Prostate gland (tissue), 2 donors: ENCODE measurements around the gene CYTH1. TPM values are rescaled to one million over a fixed set of nuclear protein-coding genes. Genes with fewer than 3 reads are reported as not detected.
"Not testable (repeated sequence)": the region's sequence is repeated elsewhere in the genome, so short reads cannot be mapped to it uniquely, and the experiment has no call there.

ENCODE experiments used
- DNase-seq: peaks from one replicate; pipeline ENCODE4 v3.0.0-alpha.2; 2019; ENCODE audit warnings: low spot score
- H3K27ac ChIP-seq, 2 donors: fragments of 200-600 bp; sonication (generic); 2 replicates each; pipeline ENCODE4 v1.5.1; 2017 to 2019
- H3K27me3 ChIP-seq: fragments of 200-600 bp; sonication (generic); replicated peaks from 2 replicates; pipeline ENCODE4 v1.5.1; 2019; ENCODE audit not compliant: insufficient read depth
- H3K36me3 ChIP-seq, 2 donors: fragments of 200-600 bp; sonication (generic); 1 replicate in 1 of 2; 2 replicates in 1 of 2; pipeline versions ENCODE4 v1.5.1 to v1.8.1; 2017 to 2019
- H3K4me1 ChIP-seq: fragments of 200-600 bp; sonication (generic); replicated peaks from 2 replicates; pipeline ENCODE4 v1.5.1; 2019
- H3K4me3 ChIP-seq, 2 donors: fragments of 200-600 bp; sonication (generic); 2 replicates each; pipeline ENCODE4 v1.5.1; 2017 to 2019
- H3K9me3 ChIP-seq: fragments of 200-600 bp; sonication (generic); 2 replicates; pipeline ENCODE4 v1.5.1; 2017
- POLR2A ChIP-seq: fragments of 450-650 bp; IDR thresholded peaks from one replicate; pipeline ENCODE4 v1.6.1; 2016; ENCODE audit warnings: antibody characterized with exemption, mild to moderate bottlenecking
- POLR2AphosphoS5 ChIP-seq: sonication (generic); formaldehyde crosslinking; IDR thresholded peaks from one replicate; pipeline ENCODE4 v1.6.1; 2017; ENCODE audit warnings: antibody characterized with exemption
- WGBS: methylation state at CpG from one replicate; pipeline ENCODE4 v1.1.5; 2018; 5-methylcytosine and 5-hydroxymethylcytosine counted together
- intact Hi-C: fragments of 100-400 bp; cut with DNase I; formaldehyde crosslinking; loops from one replicate; pipeline ENCODE4 v1.14.2; 2022
- total RNA-seq, 2 donors: library from RNA; depleted of rRNA; stranded (reverse); fragments of >200 nt; gene quantifications; one replicate each; pipeline ENCODE4 v1.1.0, GENCODE V29; 2016
- TF ChIP-seq, protein P1 (sequence below), 4 experiments: fragments of 200-600 bp in 2 of 4; fragments of 450-650 bp in 2 of 4; sonication (generic) in 2 of 4; IDR thresholded peaks; 1 replicate in 3 of 4; 2 replicates in 1 of 4; pipeline ENCODE4 v1.5.1; 2016 to 2019; ENCODE audit warnings: antibody characterized with exemption in 4 of 4, mild to moderate bottlenecking in 2 of 4, moderate library complexity in 2 of 4

Gene CYTH1
- total RNA-seq, 2 donors from 2014 or later, result 65.2 to 73.9 TPM

DNA sequence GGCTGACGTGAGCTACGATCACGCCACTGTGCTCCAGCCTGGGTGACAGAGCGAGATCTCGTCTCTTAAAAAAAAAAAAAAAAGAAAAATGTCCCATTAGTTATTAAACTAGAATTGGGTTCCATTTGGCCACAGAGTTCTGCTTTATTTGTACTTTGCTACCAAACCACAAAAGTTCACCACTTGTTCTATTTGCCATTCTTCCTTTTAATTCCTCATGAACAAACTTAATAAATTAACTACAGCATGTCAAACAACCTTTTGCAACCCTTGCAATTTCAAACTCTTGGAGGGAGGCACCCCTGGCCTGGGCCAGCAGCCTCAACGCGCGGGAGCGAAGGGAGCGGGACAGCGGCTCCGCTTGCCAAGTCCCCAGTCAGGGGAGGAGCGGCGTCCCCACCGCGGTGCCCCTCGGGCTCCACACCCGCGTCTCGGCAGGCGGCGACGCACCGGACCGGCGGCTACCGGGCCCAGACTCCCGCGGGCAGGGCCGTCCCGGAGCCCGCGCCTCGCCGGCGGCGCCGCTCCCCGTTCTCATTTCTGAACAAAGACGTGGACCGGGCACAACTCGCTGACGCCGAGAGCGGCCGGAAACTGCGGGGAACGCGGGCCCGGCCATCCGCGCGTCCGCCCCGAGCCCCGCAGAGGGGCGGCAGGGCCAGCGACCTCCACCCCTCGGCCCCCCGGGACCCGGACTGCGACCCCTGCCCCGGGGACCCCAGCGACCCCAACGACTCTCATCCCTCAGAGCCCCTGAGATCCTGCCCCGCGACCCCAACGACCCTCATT, 775 bp downstream of the CYTH1 start:
- H3K4me3 ChIP-seq, result peak overlapping the region; percentile 97 to 99
- WGBS, result 2% methylated on average over 40 of the region's 68 CpGs
- H3K9me3 ChIP-seq, result no peaks in the 10 kb centered on the region
- intact Hi-C loops, result no loop called here
- H3K36me3 ChIP-seq, result no peaks in the 10 kb centered on the region
- no peak for DNase-seq
- peak overlapping the region; percentile 93 to 97 for H3K27ac ChIP-seq
- H3K27me3 ChIP-seq, result no peaks in the 10 kb centered on the region
- TF ChIP-seq POLR2AphosphoS5 (peak; percentile 70), POLR2A (peak; percentile 29)
- TF ChIP-seq, protein P1, sequence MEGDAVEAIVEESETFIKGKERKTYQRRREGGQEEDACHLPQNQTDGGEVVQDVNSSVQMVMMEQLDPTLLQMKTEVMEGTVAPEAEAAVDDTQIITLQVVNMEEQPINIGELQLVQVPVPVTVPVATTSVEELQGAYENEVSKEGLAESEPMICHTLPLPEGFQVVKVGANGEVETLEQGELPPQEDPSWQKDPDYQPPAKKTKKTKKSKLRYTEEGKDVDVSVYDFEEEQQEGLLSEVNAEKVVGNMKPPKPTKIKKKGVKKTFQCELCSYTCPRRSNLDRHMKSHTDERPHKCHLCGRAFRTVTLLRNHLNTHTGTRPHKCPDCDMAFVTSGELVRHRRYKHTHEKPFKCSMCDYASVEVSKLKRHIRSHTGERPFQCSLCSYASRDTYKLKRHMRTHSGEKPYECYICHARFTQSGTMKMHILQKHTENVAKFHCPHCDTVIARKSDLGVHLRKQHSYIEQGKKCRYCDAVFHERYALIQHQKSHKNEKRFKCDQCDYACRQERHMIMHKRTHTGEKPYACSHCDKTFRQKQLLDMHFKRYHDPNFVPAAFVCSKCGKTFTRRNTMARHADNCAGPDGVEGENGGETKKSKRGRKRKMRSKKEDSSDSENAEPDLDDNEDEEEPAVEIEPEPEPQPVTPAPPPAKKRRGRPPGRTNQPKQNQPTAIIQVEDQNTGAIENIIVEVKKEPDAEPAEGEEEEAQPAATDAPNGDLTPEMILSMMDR (IDR thresholded peaks at IDR 0.05), result no peak
- peaks cover 14% of the 10 kb centered on the region for H3K4me1 ChIP-seq

DNA sequence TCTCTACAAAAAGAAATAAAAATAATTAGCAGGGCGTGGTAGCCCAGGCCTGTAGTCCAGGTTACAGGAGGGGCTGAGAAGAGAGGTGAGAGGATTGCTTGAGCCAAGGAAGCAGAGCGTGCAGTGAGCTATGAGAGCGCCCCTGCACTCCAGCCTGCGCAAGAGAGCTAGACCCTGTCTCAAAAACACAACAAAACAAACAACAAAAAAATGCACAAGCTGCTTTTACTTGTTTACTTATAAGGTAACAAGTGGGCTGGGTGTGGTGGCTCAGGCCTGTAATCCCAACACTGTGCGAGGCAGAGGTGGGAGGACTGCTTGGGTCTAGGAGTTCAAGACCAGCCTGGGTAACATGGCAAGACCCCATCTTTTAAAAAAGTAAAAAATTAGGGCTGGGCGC, 1.7 kb downstream of the CYTH1 start:
- intact Hi-C loops, result no loop called here
- Histone ChIP-seq H3K9me3 (no peaks in the 10 kb centered on the region), H3K27ac (peak overlapping the region; percentile 93 to 97), H3K36me3 (no peaks in the 10 kb centered on the region), H3K27me3 (no peaks in the 10 kb centered on the region), H3K4me3 (peak overlapping the region; percentile 97 to 99), H3K4me1 (peaks cover 14% of the 10 kb centered on the region)
- no peak for DNase-seq
- WGBS, result 69% methylated on average over 6 of the region's 6 CpGs
- TF ChIP-seq, protein P1 (IDR thresholded peaks at IDR 0.05), result no peak
- no peak for TF ChIP-seq POLR2AphosphoS5
- TF ChIP-seq POLR2A, result no peak

DNA sequence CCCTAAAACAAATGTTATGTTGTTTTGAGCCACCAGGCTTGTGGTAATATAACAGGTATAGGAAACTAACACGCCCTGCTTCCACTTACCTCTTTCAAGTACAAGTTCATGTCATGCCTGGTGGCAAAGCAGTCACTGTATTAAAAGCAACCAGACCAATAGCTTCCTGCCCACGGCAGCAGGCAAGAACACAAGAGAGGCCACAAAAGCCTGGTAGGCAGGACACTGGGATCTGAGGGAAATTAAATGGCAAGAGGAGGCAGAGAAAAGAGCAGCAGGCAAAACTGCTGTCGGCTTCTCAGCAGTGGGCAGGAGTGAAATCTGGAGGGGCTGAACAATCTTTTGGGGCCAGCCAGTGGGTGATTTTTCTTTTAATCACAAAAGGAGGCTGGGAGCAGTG, 2.2 kb downstream of the CYTH1 start:
- H3K36me3 ChIP-seq, result no peaks in the 10 kb centered on the region
- WGBS, result 31% methylated on average over 3 of the region's 3 CpGs
- TF ChIP-seq POLR2AphosphoS5 (peak; percentile 42), POLR2A (peak; percentile 20)
- TF ChIP-seq, protein P1 (IDR thresholded peaks at IDR 0.05), result peak in 1 of 4 experiments; percentile 28
- H3K4me3 ChIP-seq, result peak overlapping the region in 1 of 2 donors; percentile 99
- peak; percentile 51 for DNase-seq
- no peaks in the 10 kb centered on the region for H3K9me3 ChIP-seq
- intact Hi-C loops, result no loop called here
- peak overlapping the region; percentile 93 to 97 for H3K27ac ChIP-seq
- no peaks in the 10 kb centered on the region for H3K27me3 ChIP-seq
- H3K4me1 ChIP-seq, result peaks cover 14% of the 10 kb centered on the region

DNA sequence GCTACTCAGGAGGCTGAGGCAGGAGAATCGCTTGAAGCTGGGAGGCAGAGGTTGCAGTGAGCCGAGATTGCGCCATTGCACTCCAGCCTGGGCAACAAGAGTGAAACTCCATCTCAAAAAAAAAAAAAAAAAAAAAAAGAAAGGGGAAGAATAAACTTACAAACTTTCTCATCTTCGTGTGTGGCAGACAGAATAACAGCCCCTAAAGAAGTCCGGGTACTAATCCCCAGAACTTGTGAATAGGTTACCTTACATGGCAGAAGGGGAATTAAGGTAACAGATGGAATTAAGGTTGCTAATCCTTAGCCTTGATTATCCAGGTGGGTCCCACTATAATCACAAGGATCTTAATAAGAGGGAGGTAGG, 2.8 kb downstream of the CYTH1 start:
- Histone ChIP-seq H3K27ac (peak overlapping the region; percentile 93 to 97), H3K4me1 (peaks cover 20% of the 10 kb centered on the region)
- H3K4me3 ChIP-seq, DNase-seq, H3K9me3 ChIP-seq, H3K27me3 ChIP-seq, H3K36me3 ChIP-seq, intact Hi-C loops: not testable (repeated sequence)
- WGBS, result 74% methylated on average over 5 of the region's 5 CpGs

DNA sequence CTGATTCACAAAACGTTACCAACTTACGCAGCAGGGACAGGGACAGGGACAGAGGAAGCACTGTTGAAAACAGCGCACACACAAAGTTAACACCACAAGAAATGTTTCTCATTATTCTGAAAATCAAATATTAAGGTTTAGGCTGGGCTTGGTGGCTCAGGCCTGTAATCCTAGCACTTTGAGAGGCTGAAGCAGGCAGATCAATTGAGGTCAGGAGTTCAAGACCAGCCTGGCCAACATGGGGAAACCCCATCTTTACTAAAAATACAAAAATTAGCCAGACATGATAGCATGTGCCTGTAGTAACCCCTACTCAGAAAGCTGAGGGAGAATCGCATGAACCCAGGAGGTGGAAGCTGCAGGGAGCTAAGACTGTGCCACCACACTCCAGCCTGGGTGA, 4.2 kb downstream of the CYTH1 start:
- WGBS, result 89% methylated on average over 4 of the region's 4 CpGs
- no peak overlapping the region for H3K27ac ChIP-seq
- H3K4me3 ChIP-seq, result no peak overlapping the region
- no peak for DNase-seq
- H3K9me3 ChIP-seq, result no peaks in the 10 kb centered on the region
- H3K27me3 ChIP-seq, result no peaks in the 10 kb centered on the region
- intact Hi-C loops, result no loop called here
- TF ChIP-seq POLR2A, result no peak
- no peak for TF ChIP-seq POLR2AphosphoS5
- TF ChIP-seq, protein P1 (IDR thresholded peaks at IDR 0.05), result no peak
- peaks cover 18% of the 10 kb centered on the region for H3K4me1 ChIP-seq
- H3K36me3 ChIP-seq, result no peaks in the 10 kb centered on the region
